Lung (tissue), 12 donors: Measurements from ENCODE around the gene OR8G1. TPM values are rescaled to one million over a fixed set of nuclear protein-coding genes. Genes with fewer than 3 reads are reported as not detected.
A peak's percentile ranks its signal among the peaks of the same experiment; 100 is the strongest.

Experiments
- ATAC-seq: fragments of 200-7000 bp; cut with Tn5 transposase; one replicate; pipeline ENCODE4 v1.9.1; 2020; ENCODE audit warnings: moderate number of reproducible peaks; ENCODE audit not compliant: insufficient read depth, low FRiP score
- DNase-seq, 3 donors: peaks; one replicate each; pipeline ENCODE4 v3.0.0-alpha.2; 2013 to 2017
- H3K27ac ChIP-seq, 2 donors: one replicate each; pipeline ENCODE4 v1.5.1; 2013; ENCODE audit warnings: mild to moderate bottlenecking in 2 of 2, moderate library complexity in 2 of 2, control low read depth in 1 of 2, inconsistent platforms in 1 of 2, low read depth in 1 of 2, low read length in 1 of 2
- H3K27me3 ChIP-seq, 3 donors: one replicate each; pipeline ENCODE4 v1.5.1; 2013; ENCODE audit warnings: low read length in 2 of 3; ENCODE audit not compliant: control insufficient read depth in 3 of 3, insufficient read depth in 3 of 3
- H3K36me3 ChIP-seq, 4 donors: one replicate each; pipeline ENCODE4 v1.5.1; 2013; ENCODE audit warnings: low read length in 4 of 4, mild to moderate bottlenecking in 1 of 4, moderate library complexity in 1 of 4; ENCODE audit not compliant: control insufficient read depth in 4 of 4, insufficient read depth in 4 of 4
- H3K4me1 ChIP-seq, 5 donors: one replicate each; pipeline ENCODE4 v1.5.1; 2013; ENCODE audit warnings: low read length in 5 of 5, mild to moderate bottlenecking in 2 of 5, moderate library complexity in 1 of 5; ENCODE audit not compliant: control insufficient read depth in 5 of 5, insufficient read depth in 5 of 5
- H3K4me3 ChIP-seq: one replicate; pipeline ENCODE4 v1.5.1; 2013; ENCODE audit warnings: mild to moderate bottlenecking, control low read depth, moderate library complexity
- H3K9ac ChIP-seq, 2 donors: one replicate each; pipeline ENCODE4 v1.5.1; 2013; ENCODE audit warnings: low read length in 2 of 2, control low read depth in 1 of 2; ENCODE audit not compliant: insufficient read depth in 1 of 2
- H3K9me3 ChIP-seq, 4 donors: one replicate each; pipeline ENCODE4 v1.5.1; 2013; ENCODE audit warnings: low read length in 3 of 4, mild to moderate bottlenecking in 1 of 4, moderate library complexity in 1 of 4; ENCODE audit not compliant: control insufficient read depth in 4 of 4, insufficient read depth in 3 of 4
- CTCF ChIP-seq: IDR thresholded peaks from 2 replicates; pipeline ENCODE4 v1.5.1; 2012; ENCODE audit warnings: mild to moderate bottlenecking; ENCODE audit errors: control extremely low read depth, extremely low read depth
- WGBS, 2 donors: extraction: QIAGEN DNeasy Blood & Tissue Kit; methylation state at CpG; one replicate each; pipeline ENCODE4 v1.1.7; 2013; 5-methylcytosine and 5-hydroxymethylcytosine counted together
- polyA plus RNA-seq, 2 donors: library from polyadenylated mRNA; stranded (reverse); fragments of 200-250 nt; gene quantifications; one replicate each; pipeline ENCODE4 v1.2.1, GENCODE V29; 2013
- total RNA-seq, 2 donors: library from RNA; depleted of rRNA in 1 of 2; stranded (reverse); fragments of >200 nt in 1 of 2; gene quantifications; one replicate each; pipeline ENCODE4 v1.2.1, GENCODE V29; 2014 to 2021
- donor health status: control.
- donor health status: control.
- donor health status: Bipolar disorder and iron deficiency.
- donor health status: healthy.
- donor health status: DM: yes; HTN: yes; CAD: no.

Gene OR8G1
- total and polyA plus RNA-seq, 4 donors, result not detected

GRCh38 chr11:124277207-124277606, 36.3 kb downstream of the OR8G1 start:
- no peak overlapping the region for H3K4me3 ChIP-seq
- 90 to 94% methylated on average over 2 to 3 of the region's 3 CpGs for WGBS, 2 donors
- DNase-seq, result no peak
- ATAC-seq, result no peak
- no peaks in the 10 kb centered on the region for H3K36me3 ChIP-seq
- H3K27me3 ChIP-seq, result no peaks in the 10 kb centered on the region
- no peak for TF ChIP-seq CTCF
- H3K27ac ChIP-seq, result no peak overlapping the region
- H3K4me1 ChIP-seq, result no peaks in the 10 kb centered on the region
- H3K9me3 ChIP-seq, result no peaks in the 10 kb centered on the region
- H3K9ac ChIP-seq, result no peak overlapping the region

- DNase-seq (peak in 1 of 3 donors; percentile 5), ATAC-seq (no peak)
- Histone ChIP-seq H3K36me3 (no peaks in the 10 kb centered on the region), H3K9me3 (no peaks in the 10 kb centered on the region), H3K27me3 (no peaks in the 10 kb centered on the region), H3K4me1 (no peaks in the 10 kb centered on the region), H3K27ac (no peak overlapping the region), H3K9ac (no peak overlapping the region), H3K4me3 (no peak overlapping the region)
- TF ChIP-seq CTCF, result no peak
- WGBS, 2 donors, result 68 to 78% methylated on average over 3 of the region's 3 CpGs
Measured at GRCh38 chr11:124277804-124278203, 36.9 kb downstream of the OR8G1 start.

GRCh38 chr11:124278261-124278660, 37.4 kb downstream of the OR8G1 start:
- no peaks in the 10 kb centered on the region for H3K4me1 ChIP-seq
- ATAC-seq (no peak), DNase-seq (no peak)
- no peak overlapping the region for H3K27ac ChIP-seq
- no peaks in the 10 kb centered on the region for H3K27me3 ChIP-seq
- no peak overlapping the region for H3K9ac ChIP-seq
- H3K9me3 ChIP-seq, result no peaks in the 10 kb centered on the region
- WGBS, 2 donors, result 64 to 72% methylated on average over 2 of the region's 2 CpGs
- H3K36me3 ChIP-seq, result no peaks in the 10 kb centered on the region
- H3K4me3 ChIP-seq, result no peak overlapping the region
- no peak for TF ChIP-seq CTCF
